DOHH2 (cell line): ENCODE results near the gene CYLD.

Experiments
- CTCF ChIP-seq: fragments of 200-600 bp; sonication (generic); IDR thresholded peaks from one replicate; pipeline ENCODE4 v1.5.1; 2014; ENCODE audit warnings: antibody characterized with exemption, mild to moderate bottlenecking, low read depth, low read length; ENCODE audit not compliant: poor library complexity, severe bottlenecking
- EZH2phosphoT487 ChIP-seq: fragments of 200-600 bp; sonication (generic); IDR thresholded peaks from 2 replicates; pipeline ENCODE4 v1.6.1; 2017; ENCODE audit warnings: borderline replicate concordance, mild to moderate bottlenecking, antibody characterized with exemption, low read length, moderate library complexity, mixed read lengths

- TF ChIP-seq CTCF (no peak), EZH2phosphoT487 (no peak)
These were observed 67.1 kb downstream of the CYLD start for GRCh38 chr16:50808929-50809538.
